Measurements from ENCODE around the gene CFAP73.

DNA sequence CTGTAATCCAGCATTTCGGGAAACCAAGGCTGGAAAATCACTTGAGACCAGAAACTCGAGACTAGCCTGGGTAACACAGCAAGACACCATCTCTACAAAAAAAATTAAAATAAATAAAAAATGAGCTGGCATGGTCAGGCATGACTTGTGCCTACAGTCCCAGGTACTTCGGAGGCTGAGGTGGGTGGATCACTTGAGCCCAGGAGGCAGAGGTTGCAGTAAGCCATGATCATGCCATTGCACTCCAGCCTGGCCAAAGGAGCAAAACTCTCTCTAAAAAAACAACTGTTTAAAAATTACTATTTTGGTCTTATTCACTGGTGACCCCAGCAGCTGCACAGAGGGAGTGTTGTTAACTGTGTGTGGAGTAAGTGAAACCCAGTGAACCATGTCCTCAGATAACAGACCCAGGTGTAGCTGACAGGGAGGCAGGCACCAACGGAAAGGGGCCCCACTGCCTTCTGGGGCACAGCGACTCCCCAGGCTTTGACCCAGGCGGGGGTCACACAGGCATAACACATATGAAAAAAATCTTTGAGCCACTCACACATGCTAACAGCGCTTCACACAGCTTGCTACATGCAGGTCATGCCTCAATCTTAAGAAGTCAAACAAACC is 23.7 kb downstream of the CFAP73 start:
- TF ChIP-seq, protein P1, sequence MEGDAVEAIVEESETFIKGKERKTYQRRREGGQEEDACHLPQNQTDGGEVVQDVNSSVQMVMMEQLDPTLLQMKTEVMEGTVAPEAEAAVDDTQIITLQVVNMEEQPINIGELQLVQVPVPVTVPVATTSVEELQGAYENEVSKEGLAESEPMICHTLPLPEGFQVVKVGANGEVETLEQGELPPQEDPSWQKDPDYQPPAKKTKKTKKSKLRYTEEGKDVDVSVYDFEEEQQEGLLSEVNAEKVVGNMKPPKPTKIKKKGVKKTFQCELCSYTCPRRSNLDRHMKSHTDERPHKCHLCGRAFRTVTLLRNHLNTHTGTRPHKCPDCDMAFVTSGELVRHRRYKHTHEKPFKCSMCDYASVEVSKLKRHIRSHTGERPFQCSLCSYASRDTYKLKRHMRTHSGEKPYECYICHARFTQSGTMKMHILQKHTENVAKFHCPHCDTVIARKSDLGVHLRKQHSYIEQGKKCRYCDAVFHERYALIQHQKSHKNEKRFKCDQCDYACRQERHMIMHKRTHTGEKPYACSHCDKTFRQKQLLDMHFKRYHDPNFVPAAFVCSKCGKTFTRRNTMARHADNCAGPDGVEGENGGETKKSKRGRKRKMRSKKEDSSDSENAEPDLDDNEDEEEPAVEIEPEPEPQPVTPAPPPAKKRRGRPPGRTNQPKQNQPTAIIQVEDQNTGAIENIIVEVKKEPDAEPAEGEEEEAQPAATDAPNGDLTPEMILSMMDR (IDR thresholded peaks at IDR 0.05) = no peak
- no peak for TF ChIP-seq POLR2A (IDR thresholded peaks at IDR 0.05)
